Measurements from ENCODE around the gene RELA. TPM values are rescaled to one million over a fixed set of nuclear protein-coding genes. Genes with fewer than 3 reads are reported as not detected.

RELA gene
- total and polyA plus RNA-seq, 2 of the 13 experiments (the other 11 are each of a cell fraction or from before 2014, with no cell fraction given), result 21.4 to 40.5 TPM

GRCh38 chr11:65662799-65663638, at the start of gene RELA (continued):
- TF ChIP-seq ZNF276 (CRISPR knock-in tag; IDR thresholded peaks at IDR 0.05; ENCODE audit: low read depth) (0 out of 2 replicates have a peak, but pooled peaks have one; percentile 51), ZNF720 (CRISPR knock-in tag; IDR thresholded peaks at IDR 0.05) (no peak), ZNF619 (CRISPR knock-in tag; IDR thresholded peaks at IDR 0.05) (no peak; the same call in 1 of the 2 replicates), ZNF563 (CRISPR knock-in tag; IDR thresholded peaks at IDR 0.05) (peak; percentile 73), BCL3 (CRISPR knock-in tag; IDR thresholded peaks at IDR 0.05) (peak; percentile 8; the same call in 1 of the 2 replicates), SKI (IDR thresholded peaks at IDR 0.05; ENCODE audit: partially characterized antibody) (peak; percentile 53), ZNF484 (CRISPR knock-in tag; IDR thresholded peaks at IDR 0.05; ENCODE audit: borderline replicate concordance, low read depth) (no peak), CENPX (CRISPR knock-in tag; IDR thresholded peaks at IDR 0.05) (no peak), ZNF34 (CRISPR knock-in tag; IDR thresholded peaks at IDR 0.05; ENCODE audit: borderline replicate concordance) (0 out of 2 replicates have a peak, but pooled peaks have one; percentile 76), FOXO1 (CRISPR knock-in tag; IDR thresholded peaks at IDR 0.05) (peak; percentile 24; the same call in 1 of the 2 replicates), ZNF281 (CRISPR knock-in tag; IDR thresholded peaks at IDR 0.05; ENCODE audit: borderline replicate concordance) (no peak), ZNF574 (CRISPR knock-in tag; IDR thresholded peaks at IDR 0.05) (peak; percentile 82), ZNF282 (IDR thresholded peaks at IDR 0.05; ENCODE audit: partially characterized antibody) (no peak), MXI1 (IDR thresholded peaks at IDR 0.05; ENCODE audit: borderline replicate concordance, low read depth, low read length) (peak; percentile 82; the same call in 1 of the 3 replicates), TEF (CRISPR knock-in tag; IDR thresholded peaks at IDR 0.05) (no peak), ZFY (CRISPR knock-in tag; IDR thresholded peaks at IDR 0.05) (peak; percentile 91), ZNF782 (CRISPR knock-in tag; IDR thresholded peaks at IDR 0.05; ENCODE audit: borderline replicate concordance) (no peak), ZNF772 (CRISPR knock-in tag; IDR thresholded peaks at IDR 0.05) (0 out of 2 replicates have a peak, but pooled peaks have one; percentile 49)

Measured in HepG2 (cell line).